GM12875 (cell line): ENCODE measurements around the gene LARGE1.

Experiments
- H3K4me3 ChIP-seq: one replicate; pipeline ENCODE4 v1.5.1; 2011; ENCODE audit warnings: low read depth, low read length, control low read depth
- CTCF ChIP-seq: IDR thresholded peaks from 2 replicates; pipeline ENCODE4 v1.5.1; 2011; ENCODE audit warnings: low read depth, mild to moderate bottlenecking, control low read depth, inconsistent platforms, low read length, moderate library complexity, borderline replicate concordance; ENCODE audit not compliant: insufficient read depth

The LARGE1 gene

GRCh38 chr22:33922349-33922681, 2.0 kb upstream of the LARGE1 start:
- TF ChIP-seq CTCF = no peak
- peak overlapping the region; percentile 73 for H3K4me3 ChIP-seq

DNA sequence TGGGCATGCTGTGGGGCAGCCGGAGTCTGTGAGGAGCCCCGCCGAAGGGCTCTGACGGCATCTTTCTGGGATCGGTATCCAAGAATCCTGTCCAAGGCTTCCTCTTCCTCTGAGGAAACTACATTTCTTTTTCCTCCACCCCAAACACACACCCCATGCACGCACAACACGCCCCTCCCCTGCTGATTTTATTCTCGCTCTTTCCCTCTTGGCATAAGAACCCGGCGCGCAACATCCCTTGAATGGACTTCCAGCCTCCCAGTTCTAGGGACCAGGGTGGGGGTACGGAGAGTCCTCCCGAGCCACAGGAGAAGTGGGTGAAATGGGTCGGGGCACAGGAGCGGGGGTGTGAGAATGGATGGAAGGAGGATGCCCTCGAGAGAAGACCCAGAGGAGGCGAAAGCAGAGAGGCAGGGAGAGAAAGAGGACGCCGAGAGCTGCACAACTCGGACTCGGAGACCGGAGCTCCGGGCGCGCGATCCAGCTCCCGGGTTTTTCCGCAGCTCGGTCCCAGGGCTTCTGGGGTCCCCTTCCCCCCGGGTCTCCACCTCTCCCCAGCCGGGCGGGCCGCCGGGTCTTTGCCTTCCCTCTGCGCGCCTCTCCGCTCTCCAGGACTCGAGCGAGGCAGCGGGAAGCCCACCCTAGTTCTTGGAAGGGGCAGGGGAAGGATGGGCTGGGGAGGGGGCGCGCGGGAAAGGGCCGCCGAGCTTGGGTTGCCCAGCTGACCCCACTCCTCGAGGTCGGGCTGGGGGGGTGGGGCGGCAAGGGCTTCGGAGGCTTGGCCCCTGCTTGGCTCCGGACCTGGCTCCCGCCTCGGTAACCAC, 1.5 kb upstream of the LARGE1 start:
- H3K4me3 ChIP-seq = peak overlapping the region; percentile 73
- TF ChIP-seq CTCF = no peak

- peak overlapping the region; percentile 73 for H3K4me3 ChIP-seq
These were observed 750 bp upstream of the LARGE1 start for GRCh38 chr22:33920927-33921524.

DNA sequence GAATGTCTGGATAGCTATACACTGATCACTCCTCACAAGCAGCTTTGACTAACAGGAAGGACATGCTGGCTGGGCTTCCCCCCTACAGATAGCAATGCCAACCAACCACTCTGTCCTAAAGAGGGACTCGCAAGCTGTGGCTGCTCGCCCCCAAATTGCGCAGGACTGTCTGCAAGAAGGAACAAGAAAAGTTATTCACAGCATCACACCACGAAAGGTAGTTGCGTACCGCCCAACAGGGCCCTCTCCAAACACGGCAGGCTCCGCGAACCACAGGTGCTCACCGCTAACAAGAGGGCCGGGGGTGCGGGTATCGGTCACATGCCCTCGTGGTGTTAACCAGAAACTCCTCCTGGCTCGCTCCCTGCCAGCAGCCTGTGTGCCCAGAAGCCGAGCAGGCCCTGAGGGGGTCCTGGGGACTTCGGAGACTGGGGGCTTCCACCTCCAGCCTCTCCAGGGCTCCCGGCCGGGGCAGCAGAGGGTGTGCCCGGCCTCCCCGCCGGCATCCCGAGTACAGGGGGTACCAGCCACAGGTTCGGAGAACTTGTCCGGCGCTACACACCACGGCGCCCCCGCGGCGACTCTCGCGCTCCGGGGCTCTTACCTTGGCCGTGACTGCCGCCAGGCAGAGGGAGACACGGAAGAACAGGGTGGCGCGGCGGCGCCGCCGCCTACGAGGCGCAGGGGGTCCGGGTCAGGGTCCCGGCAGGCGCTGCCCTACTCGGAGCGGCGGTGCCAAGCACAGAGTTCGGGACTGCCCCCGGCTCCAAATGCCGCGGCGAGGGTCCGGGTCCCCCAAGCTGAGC, 682 bp downstream of the LARGE1 start:
- peak overlapping the region; percentile 80 for H3K4me3 ChIP-seq
- TF ChIP-seq CTCF = no peak

More at GRCh38 chr22:33920927-33921524, 750 bp upstream of the LARGE1 start:
- TF ChIP-seq CTCF = no peak

DNA sequence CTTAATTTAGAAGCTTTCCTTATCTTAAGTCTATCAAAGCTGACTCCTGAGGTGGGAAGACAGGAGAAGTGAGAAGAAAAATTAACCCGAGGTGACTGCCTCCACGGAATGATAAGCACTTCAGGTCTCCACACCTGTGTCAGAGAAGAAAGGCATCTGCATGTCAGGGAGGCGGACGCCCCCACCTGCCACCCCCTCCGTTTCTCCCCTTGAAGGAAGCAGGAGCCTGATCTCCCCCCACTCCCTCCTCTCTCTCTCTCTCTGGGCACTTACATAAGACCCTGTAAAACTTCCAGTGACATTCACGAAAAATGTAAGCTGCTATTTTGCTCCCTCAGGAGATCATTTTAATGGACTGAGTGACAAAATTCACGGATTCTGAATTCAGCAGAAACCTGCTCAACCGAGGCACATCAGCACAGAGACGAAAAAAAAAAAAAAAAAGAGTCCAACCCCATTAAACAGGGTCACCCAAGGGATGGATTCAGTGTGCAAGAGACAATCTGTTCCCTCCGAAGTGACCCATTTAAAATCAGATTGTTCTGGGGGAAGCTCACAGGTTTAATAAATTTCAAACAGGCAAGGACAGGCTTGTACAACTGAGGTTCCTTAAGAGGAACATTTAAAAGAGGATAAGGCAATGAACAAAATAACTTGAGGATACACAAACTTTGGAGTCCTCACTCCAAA, 1.5 kb downstream of the LARGE1 start:
- peak overlapping the region; percentile 80 for H3K4me3 ChIP-seq
- no peak for TF ChIP-seq CTCF

DNA sequence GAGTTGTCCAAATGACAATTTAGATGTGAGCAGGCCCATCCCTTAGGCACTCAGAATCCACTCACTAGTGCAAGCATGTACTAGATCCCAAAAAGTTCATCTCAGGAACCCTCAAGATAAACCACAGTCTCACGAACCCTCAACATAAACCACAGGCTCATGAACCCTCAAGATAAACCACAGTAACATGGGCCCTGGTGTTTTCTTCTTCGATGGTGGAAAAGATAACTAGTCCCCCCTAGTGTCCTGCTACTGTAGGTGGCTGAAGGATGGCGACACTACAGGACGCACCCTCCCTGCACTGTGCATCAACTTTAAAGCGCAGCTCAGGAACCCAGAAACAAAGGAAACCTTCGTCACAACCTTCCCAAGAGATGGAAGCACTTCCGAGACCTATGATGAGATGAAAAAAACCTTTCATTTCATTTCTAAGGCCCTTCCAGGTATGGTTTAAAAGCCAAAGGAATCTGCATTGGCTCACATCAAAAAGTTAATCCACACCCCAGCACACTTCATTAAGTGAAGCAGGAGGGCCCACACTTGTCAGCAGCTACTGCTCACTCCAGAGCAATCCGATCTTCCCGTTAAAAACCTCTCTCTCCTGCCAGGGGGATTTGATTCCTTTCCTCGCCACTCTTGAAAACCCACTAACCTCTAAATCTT, 2.4 kb downstream of the LARGE1 start:
- H3K4me3 ChIP-seq = no peak overlapping the region
- peak; percentile 62; the same call in 1 of the 2 replicates for TF ChIP-seq CTCF
